Body of pancreas (tissue), 4 donors: ENCODE data around the gene NEK11. TPM values are rescaled to one million over a fixed set of nuclear protein-coding genes. Genes with fewer than 3 reads are reported as not detected.

Source experiments
- ATAC-seq: fragments of 150-250 bp; one replicate; pipeline ENCODE4 v1.9.1; 2016
- DNase-seq, 4 donors: peaks; one replicate each; pipeline ENCODE4 v3.0.0-alpha.2; 2019
- H3K27ac ChIP-seq, 4 donors: fragments of 200-600 bp; sonication (generic); 1 replicate in 3 of 4; 2 replicates in 1 of 4; pipeline versions ENCODE4 v1.5.1 to v1.6.1; 2016 to 2019; ENCODE audit warnings: mild to moderate bottlenecking in 1 of 4, mixed read lengths in 1 of 4, moderate library complexity in 1 of 4
- H3K27me3 ChIP-seq, 2 donors: fragments of 200-600 bp; sonication (generic); one replicate each; pipeline ENCODE4 v1.6.0; 2016; ENCODE audit warnings: mild to moderate bottlenecking in 1 of 2
- H3K36me3 ChIP-seq, 2 donors: fragments of 200-600 bp; sonication (generic); replicated peaks in 1 of 2; 2 replicates each; pipeline ENCODE4 v1.5.1; 2016; ENCODE audit warnings: low read depth in 2 of 2; ENCODE audit not compliant: insufficient read depth in 1 of 2
- H3K4me1 ChIP-seq: fragments of 200-600 bp; sonication (generic); one replicate; pipeline ENCODE4 v1.6.0; 2016
- H3K4me3 ChIP-seq, 2 donors: fragments of 200-600 bp; sonication (generic); 1 replicate in 1 of 2; 2 replicates in 1 of 2; pipeline ENCODE4 v1.5.1; 2016 to 2019
- H3K9me3 ChIP-seq, 3 donors: fragments of 200-600 bp; sonication (generic); 1 replicate in 2 of 3; 2 replicates in 1 of 3; pipeline ENCODE4 v1.5.1; 2016
- POLR2A ChIP-seq, 3 donors: fragments of 450-650 bp; IDR thresholded peaks; one replicate each; pipeline ENCODE4 v1.6.1; 2016; ENCODE audit warnings: antibody characterized with exemption in 3 of 3, mild to moderate bottlenecking in 2 of 3
- WGBS, 2 donors: methylation state at CpG; one replicate each; pipeline ENCODE4 v1.1.5; 2017; 5-methylcytosine and 5-hydroxymethylcytosine counted together
- intact Hi-C: fragments of 100-400 bp; cut with DNase I; formaldehyde crosslinking; loops from one replicate; pipeline ENCODE4 v1.15.1; 2023
- total RNA-seq, 2 donors: library from RNA; depleted of rRNA; stranded (reverse); fragments of >200 nt; gene quantifications; one replicate each; pipeline ENCODE4 v1.1.0, GENCODE V29; 2016
- TF ChIP-seq, protein P1 (sequence below), 7 experiments: fragments of 450-650 bp in 4 of 7; fragments of 200-600 bp in 3 of 7; sonication (generic) in 3 of 7; IDR thresholded peaks; one replicate each; pipeline ENCODE4 v1.5.1; 2016 to 2019; ENCODE audit warnings: antibody characterized with exemption in 7 of 7

The NEK11 gene
- total RNA-seq, 2 donors from 2014 or later: 3.4 to 10.2 TPM

DNA sequence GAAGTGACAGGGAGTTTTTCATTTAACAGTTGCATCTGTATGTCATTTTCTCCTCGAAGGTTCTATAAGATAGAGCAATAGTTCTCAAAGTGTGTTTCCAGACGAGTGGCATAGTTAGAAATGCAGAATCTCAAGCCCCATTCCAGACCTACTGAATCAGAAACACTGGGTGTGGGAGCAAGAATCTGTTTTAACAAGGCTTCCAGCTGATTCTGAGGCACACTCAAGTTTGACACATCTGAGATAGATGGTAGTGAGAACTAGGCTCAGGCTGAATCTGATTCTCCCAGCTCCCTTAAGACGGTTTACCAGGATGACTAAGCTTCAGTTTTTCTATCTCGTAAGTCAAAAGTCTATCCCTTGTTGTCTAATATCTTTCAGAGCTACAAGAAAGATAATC is 195.1 kb downstream of the NEK11 start:
- Histone ChIP-seq H3K27ac (no peak overlapping the region), H3K9me3 (no peaks in the 10 kb centered on the region), H3K27me3 (no peaks in the 10 kb centered on the region), H3K4me3 (no peak overlapping the region), H3K36me3 (no peaks in the 10 kb centered on the region), H3K4me1 (no peaks in the 10 kb centered on the region)
- ATAC-seq: no peak
- TF ChIP-seq, protein P1, sequence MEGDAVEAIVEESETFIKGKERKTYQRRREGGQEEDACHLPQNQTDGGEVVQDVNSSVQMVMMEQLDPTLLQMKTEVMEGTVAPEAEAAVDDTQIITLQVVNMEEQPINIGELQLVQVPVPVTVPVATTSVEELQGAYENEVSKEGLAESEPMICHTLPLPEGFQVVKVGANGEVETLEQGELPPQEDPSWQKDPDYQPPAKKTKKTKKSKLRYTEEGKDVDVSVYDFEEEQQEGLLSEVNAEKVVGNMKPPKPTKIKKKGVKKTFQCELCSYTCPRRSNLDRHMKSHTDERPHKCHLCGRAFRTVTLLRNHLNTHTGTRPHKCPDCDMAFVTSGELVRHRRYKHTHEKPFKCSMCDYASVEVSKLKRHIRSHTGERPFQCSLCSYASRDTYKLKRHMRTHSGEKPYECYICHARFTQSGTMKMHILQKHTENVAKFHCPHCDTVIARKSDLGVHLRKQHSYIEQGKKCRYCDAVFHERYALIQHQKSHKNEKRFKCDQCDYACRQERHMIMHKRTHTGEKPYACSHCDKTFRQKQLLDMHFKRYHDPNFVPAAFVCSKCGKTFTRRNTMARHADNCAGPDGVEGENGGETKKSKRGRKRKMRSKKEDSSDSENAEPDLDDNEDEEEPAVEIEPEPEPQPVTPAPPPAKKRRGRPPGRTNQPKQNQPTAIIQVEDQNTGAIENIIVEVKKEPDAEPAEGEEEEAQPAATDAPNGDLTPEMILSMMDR (IDR thresholded peaks at IDR 0.05): no peak
- TF ChIP-seq POLR2A (IDR thresholded peaks at IDR 0.05): no peak
- no peak for DNase-seq
- 50 to 64% methylated on average over 4 of the region's 4 CpGs for WGBS, 2 donors
- intact Hi-C loops: no loop called here

DNA sequence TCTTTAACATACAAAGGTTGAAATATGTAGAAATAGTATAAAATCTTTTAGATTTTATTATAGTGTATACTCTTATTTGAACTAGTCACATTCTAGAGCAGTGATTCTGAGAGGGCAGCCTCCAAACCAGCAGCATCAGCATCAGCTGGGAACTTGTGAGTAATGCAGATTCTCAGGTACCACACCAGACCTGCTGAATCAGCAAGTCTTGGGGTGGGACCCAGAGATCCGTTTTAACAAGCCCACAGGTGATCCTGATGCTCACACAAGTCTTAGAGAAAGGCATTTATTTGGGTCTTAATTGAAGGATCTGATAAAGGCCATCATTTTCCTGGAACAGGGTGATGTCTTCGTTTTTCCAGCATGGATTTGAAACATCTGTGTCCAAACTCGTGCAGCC is 195.9 kb downstream of the NEK11 start:
- intact Hi-C loops: no loop called here
- WGBS, 2 donors: 52 to 71% methylated on average over 3 of the region's 3 CpGs
- Histone ChIP-seq H3K27ac (no peak overlapping the region), H3K9me3 (no peaks in the 10 kb centered on the region), H3K4me1 (no peaks in the 10 kb centered on the region), H3K36me3 (no peaks in the 10 kb centered on the region), H3K4me3 (no peak overlapping the region), H3K27me3 (no peaks in the 10 kb centered on the region)
- TF ChIP-seq, protein P1 (IDR thresholded peaks at IDR 0.05): no peak
- no peak for TF ChIP-seq POLR2A (IDR thresholded peaks at IDR 0.05)
- ATAC-seq: no peak
- DNase-seq: no peak

DNA sequence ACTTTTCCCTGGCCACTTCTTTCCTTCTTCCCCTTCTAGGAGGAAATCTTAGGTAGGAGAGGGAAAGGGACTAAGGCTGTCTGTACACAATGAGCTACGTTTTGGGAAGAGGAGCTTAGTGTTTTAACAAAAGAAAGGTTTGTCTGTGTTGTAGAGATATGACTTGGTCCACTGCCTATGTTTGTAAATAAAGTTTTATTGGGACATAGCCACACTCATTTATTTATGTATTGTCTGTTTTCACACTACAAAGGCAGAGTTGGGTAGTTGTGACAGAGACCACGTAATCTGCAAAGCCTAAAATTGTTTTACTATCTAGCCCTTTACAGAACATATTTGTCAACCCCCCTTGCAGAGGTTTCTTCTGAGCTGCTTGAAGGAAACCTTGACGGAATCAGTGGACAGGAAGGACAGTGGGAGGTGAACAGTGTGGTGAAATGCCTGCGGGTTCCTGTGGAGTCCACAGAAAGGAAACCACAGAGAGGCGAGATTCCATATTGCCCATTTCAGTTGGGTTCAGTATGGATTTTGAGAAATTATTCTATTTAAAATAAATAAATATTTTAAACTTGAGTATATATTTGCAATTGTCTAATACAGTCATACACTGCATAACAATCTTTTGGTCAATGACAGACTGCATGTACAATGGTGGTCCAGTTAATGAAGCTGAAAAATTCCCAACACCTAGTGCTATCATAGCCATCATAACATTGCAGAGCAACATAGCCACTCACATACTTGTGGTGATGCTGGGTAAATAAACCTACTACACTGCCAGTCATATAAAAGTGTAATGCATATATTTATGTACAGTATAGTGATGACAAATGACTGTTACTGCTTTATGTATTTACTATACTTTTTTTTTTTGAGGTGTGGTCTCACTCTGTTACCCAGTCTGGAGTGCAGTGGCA is 197.0 kb downstream of the NEK11 start:
- H3K4me3 ChIP-seq: no peak overlapping the region
- no peaks in the 10 kb centered on the region for H3K27me3 ChIP-seq
- H3K9me3 ChIP-seq: no peaks in the 10 kb centered on the region
- no peaks in the 10 kb centered on the region for H3K36me3 ChIP-seq
- DNase-seq: no peak
- no peak for ATAC-seq
- H3K27ac ChIP-seq: no peak overlapping the region
- H3K4me1 ChIP-seq: no peaks in the 10 kb centered on the region
- intact Hi-C loops: no loop called here
- TF ChIP-seq, protein P1 (IDR thresholded peaks at IDR 0.05): no peak
- no peak for TF ChIP-seq POLR2A (IDR thresholded peaks at IDR 0.05)
- 67 to 75% methylated on average over 5 of the region's 5 CpGs for WGBS, 2 donors

DNA sequence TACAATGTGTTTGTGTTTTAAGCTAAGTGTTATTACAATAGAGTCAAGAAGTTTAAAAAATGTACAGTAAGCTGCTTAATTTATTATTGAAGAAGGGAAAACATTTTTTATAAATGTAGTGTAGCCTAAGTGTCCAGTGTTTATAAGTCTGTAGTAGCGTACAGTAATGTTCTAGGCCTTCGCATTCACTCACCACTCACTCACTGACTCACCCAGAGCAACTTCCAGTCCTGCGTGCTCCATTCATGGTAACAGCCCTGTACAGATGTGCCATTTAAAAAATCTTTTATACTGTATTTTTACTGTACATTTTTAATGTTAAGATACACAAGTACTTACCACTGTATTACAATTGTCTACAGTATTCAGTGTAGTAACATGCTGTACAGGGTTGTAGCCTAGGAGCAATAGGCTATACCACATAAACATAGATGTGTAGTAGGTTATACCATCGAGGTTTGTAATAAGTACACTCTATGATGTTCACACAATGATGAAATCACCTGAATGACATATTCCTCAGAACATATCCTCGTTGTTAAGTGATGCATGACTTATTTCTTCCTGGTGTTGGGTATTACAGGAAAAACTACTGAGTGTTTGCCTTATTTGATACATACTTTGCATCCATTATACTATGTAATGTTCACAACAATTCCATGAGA is 198.3 kb downstream of the NEK11 start:
- no peak for DNase-seq
- Histone ChIP-seq H3K27me3 (no peaks in the 10 kb centered on the region), H3K27ac (no peak overlapping the region), H3K36me3 (no peaks in the 10 kb centered on the region), H3K9me3 (no peaks in the 10 kb centered on the region), H3K4me1 (no peaks in the 10 kb centered on the region), H3K4me3 (no peak overlapping the region)
- 77 to 83% methylated on average over 5 of the region's 5 CpGs for WGBS, 2 donors
- no peak for TF ChIP-seq POLR2A (IDR thresholded peaks at IDR 0.05)
- TF ChIP-seq, protein P1 (IDR thresholded peaks at IDR 0.05): no peak
- intact Hi-C loops: no loop called here
- ATAC-seq: no peak
